WTC11 (cell line): ENCODE data around the gene QRFP. TPM values are rescaled to one million over a fixed set of nuclear protein-coding genes. Genes with fewer than 3 reads are reported as not detected.

Source experiments
- ATAC-seq: fragments of 200-7000 bp; cut with Tn5 transposase; 2 replicates; pipeline ENCODE4 v1.10.0; 2021; ENCODE audit warnings: mild to moderate bottlenecking, moderate library complexity
- CTCF ChIA-PET: fragments of 300-600 bp; sonication (Branson Sonifier 250); formaldehyde crosslinking; loops from one replicate; lab custom pipeline; 2021; ENCODE audit warnings: antibody characterized with exemption; lab: Charles Lee
- POLR2A ChIA-PET: fragments of 350-600 bp; sonication (Branson Sonifier 250); formaldehyde crosslinking; loops from one replicate; lab custom pipeline; 2021; ENCODE audit warnings: antibody characterized with exemption; lab: Charles Lee
- DNase-seq: peaks from one replicate; pipeline ENCODE4 v3.0.0; 2021; ENCODE audit warnings: low spot score
- H3K27ac Mint-ChIP-seq: 2 replicates; pipeline ENCODE4 v1.8.0; 2021; ENCODE audit warnings: mixed read lengths
- H3K27me3 Mint-ChIP-seq: 2 replicates; pipeline ENCODE4 v1.8.0; 2021; ENCODE audit warnings: low read depth, mild to moderate bottlenecking, moderate library complexity, mixed read lengths
- H3K36me3 Mint-ChIP-seq: 2 replicates; pipeline ENCODE4 v1.8.0; 2021; ENCODE audit warnings: mixed read lengths
- H3K4me1 Mint-ChIP-seq: 2 replicates; pipeline ENCODE4 v1.8.0; 2022; ENCODE audit warnings: mixed read lengths
- H3K4me3 Mint-ChIP-seq: 2 replicates; pipeline ENCODE4 v1.8.0; 2021; ENCODE audit warnings: mild to moderate bottlenecking, moderate library complexity, mixed read lengths
- H3K9me3 Mint-ChIP-seq: 2 replicates; pipeline ENCODE4 v1.8.0; 2021; ENCODE audit warnings: mixed read lengths
- CREB1 ChIP-seq: sonication (generic); formaldehyde crosslinking; IDR thresholded peaks from 2 replicates; pipeline ENCODE4 v1.8.0; 2023; ENCODE audit warnings: mild to moderate bottlenecking, missing genetic modification reagents
- ELF4 ChIP-seq: sonication (generic); formaldehyde crosslinking; IDR thresholded peaks from 2 replicates; pipeline ENCODE4 v1.8.1; 2022; ENCODE audit warnings: low read depth, mild to moderate bottlenecking, moderate library complexity, missing genetic modification reagents
- FOXP1 ChIP-seq: sonication (generic); formaldehyde crosslinking; IDR thresholded peaks from 2 replicates; pipeline ENCODE4 v1.8.0; 2022; ENCODE audit warnings: missing genetic modification reagents, mild to moderate bottlenecking, moderate library complexity, borderline replicate concordance
- GTF2I ChIP-seq: fragments of 250-450 bp; sonication (Bioruptor Pico); conservative IDR thresholded peaks from 2 replicates; pipeline ENCODE4 v1.4.0; 2021; ENCODE audit warnings: mild to moderate bottlenecking
- KAT7 ChIP-seq: sonication (generic); formaldehyde crosslinking; IDR thresholded peaks from 2 replicates; pipeline ENCODE4 v1.8.1; 2023; ENCODE audit warnings: missing genetic modification reagents, mild to moderate bottlenecking, borderline replicate concordance
- MAX ChIP-seq: sonication (generic); formaldehyde crosslinking; IDR thresholded peaks from 2 replicates; pipeline ENCODE4 v1.8.0; 2022; ENCODE audit warnings: mild to moderate bottlenecking, missing genetic modification reagents
- NFATC4 ChIP-seq: fragments of 250-450 bp; sonication (Bioruptor Pico); IDR thresholded peaks from 2 replicates; pipeline ENCODE4 v1.9.0; 2021; ENCODE audit warnings: mild to moderate bottlenecking
- NR3C1 ChIP-seq: sonication (generic); formaldehyde crosslinking; conservative IDR thresholded peaks from 2 replicates; pipeline ENCODE4 v1.8.1; 2023; ENCODE audit warnings: low read depth, mild to moderate bottlenecking, missing genetic modification reagents
- USF2 ChIP-seq: sonication (generic); formaldehyde crosslinking; IDR thresholded peaks from 2 replicates; pipeline ENCODE4 v1.8.1; 2023; ENCODE audit warnings: mild to moderate bottlenecking, missing genetic modification reagents, moderate library complexity
- ZNF121 ChIP-seq: sonication (generic); formaldehyde crosslinking; IDR thresholded peaks from 2 replicates; pipeline ENCODE4 v1.8.0; 2023; ENCODE audit warnings: missing genetic modification reagents
- ZNF263 ChIP-seq: sonication (generic); formaldehyde crosslinking; IDR thresholded peaks from 2 replicates; pipeline ENCODE4 v1.8.1; 2022; ENCODE audit warnings: low read depth, mild to moderate bottlenecking, moderate library complexity, missing genetic modification reagents
- ZNF317 ChIP-seq: sonication (generic); formaldehyde crosslinking; IDR thresholded peaks from 2 replicates; pipeline ENCODE4 v1.8.1; 2023; ENCODE audit warnings: low read depth, mild to moderate bottlenecking, moderate library complexity, missing genetic modification reagents, borderline replicate concordance
- total RNA-seq: library from RNA; stranded (reverse); gene quantifications from 3 replicates; pipeline ENCODE4 v1.2.3, GENCODE V29; 2021
- TF ChIP-seq, protein P1 (sequence below): sonication (generic); formaldehyde crosslinking; IDR thresholded peaks from 2 replicates; pipeline ENCODE4 v1.8.1; 2022; ENCODE audit warnings: low read depth, mild to moderate bottlenecking, moderate library complexity, missing genetic modification reagents, borderline replicate concordance
- TF ChIP-seq, protein P2 (sequence below): sonication (generic); formaldehyde crosslinking; IDR thresholded peaks from 2 replicates; pipeline ENCODE4 v1.8.1; 2022; ENCODE audit warnings: mild to moderate bottlenecking, moderate library complexity, missing genetic modification reagents
- TF ChIP-seq, protein P3 (sequence below): sonication (generic); formaldehyde crosslinking; IDR thresholded peaks from 2 replicates; pipeline ENCODE4 v1.8.0; 2022; ENCODE audit warnings: missing genetic modification reagents
- TF ChIP-seq, protein P4 (sequence below): sonication (generic); formaldehyde crosslinking; IDR thresholded peaks from 2 replicates; pipeline ENCODE4 v1.8.1; 2022; ENCODE audit warnings: low read depth, missing genetic modification reagents, borderline replicate concordance

Gene QRFP
- total RNA-seq, 1 experiment from 2014 or later, result not detected

GRCh38 chr9:130878295-130878694, 18.3 kb downstream of the QRFP start:
- Mint-ChIP-seq H3K4me3 (no peak overlapping the region), H3K4me1 (no peaks in the 10 kb centered on the region), H3K27ac (no peak overlapping the region), H3K36me3 (peaks cover 67% of the 10 kb centered on the region), H3K9me3 (no peaks in the 10 kb centered on the region), H3K27me3 (no peaks in the 10 kb centered on the region)
- no peak for ATAC-seq
- TF ChIP-seq FOXP1 (CRISPR knock-in tag), result no peak
- no peak for TF ChIP-seq USF2 (CRISPR knock-in tag)
- no peak for TF ChIP-seq ZNF121
- TF ChIP-seq, protein P1, sequence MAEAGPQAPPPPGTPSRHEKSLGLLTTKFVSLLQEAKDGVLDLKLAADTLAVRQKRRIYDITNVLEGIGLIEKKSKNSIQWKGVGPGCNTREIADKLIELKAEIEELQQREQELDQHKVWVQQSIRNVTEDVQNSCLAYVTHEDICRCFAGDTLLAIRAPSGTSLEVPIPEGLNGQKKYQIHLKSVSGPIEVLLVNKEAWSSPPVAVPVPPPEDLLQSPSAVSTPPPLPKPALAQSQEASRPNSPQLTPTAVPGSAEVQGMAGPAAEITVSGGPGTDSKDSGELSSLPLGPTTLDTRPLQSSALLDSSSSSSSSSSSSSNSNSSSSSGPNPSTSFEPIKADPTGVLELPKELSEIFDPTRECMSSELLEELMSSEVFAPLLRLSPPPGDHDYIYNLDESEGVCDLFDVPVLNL, result no peak
- TF ChIP-seq NFATC4 (CRISPR knock-in tag), result no peak
- ChIA-PET POLR2A (interaction anchor here (0.6 kb wide), 2 partner anchors 12 to 230 kb away, joined by 3 read pairs; no protein-coding TSS in a partner anchor), CTCF (interaction anchor here (1.2 to 1.3 kb wide), 2 partner anchors 49 to 186 kb away, joined by 3 read pairs; no protein-coding TSS in a partner anchor)
- DNase-seq, result no peak

GRCh38 chr9:130877300-130877699, 19.3 kb downstream of the QRFP start:
- H3K27me3 Mint-ChIP-seq, result no peaks in the 10 kb centered on the region
- POLR2A ChIA-PET, result interaction anchor here (0.6 kb wide), 2 partner anchors 90 to 136 kb away, joined by 6 read pairs; no protein-coding TSS in a partner anchor
- CTCF ChIA-PET, result interaction anchor here (1.0 to 1.2 kb wide), 2 partner anchors 118 to 185 kb away, joined by 3 read pairs; no protein-coding TSS in a partner anchor
- H3K27ac Mint-ChIP-seq, result no peak overlapping the region
- no peak for ATAC-seq
- TF ChIP-seq ELF4 (CRISPR knock-in tag) (no peak), NR3C1 (CRISPR knock-in tag) (no peak)
- TF ChIP-seq, protein P2, sequence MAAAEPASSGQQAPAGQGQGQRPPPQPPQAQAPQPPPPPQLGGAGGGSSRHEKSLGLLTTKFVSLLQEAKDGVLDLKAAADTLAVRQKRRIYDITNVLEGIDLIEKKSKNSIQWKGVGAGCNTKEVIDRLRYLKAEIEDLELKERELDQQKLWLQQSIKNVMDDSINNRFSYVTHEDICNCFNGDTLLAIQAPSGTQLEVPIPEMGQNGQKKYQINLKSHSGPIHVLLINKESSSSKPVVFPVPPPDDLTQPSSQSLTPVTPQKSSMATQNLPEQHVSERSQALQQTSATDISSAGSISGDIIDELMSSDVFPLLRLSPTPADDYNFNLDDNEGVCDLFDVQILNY (CRISPR knock-in tag), result no peak
- H3K4me3 Mint-ChIP-seq, result no peak overlapping the region
- no peaks in the 10 kb centered on the region for H3K9me3 Mint-ChIP-seq
- H3K4me1 Mint-ChIP-seq, result no peaks in the 10 kb centered on the region
- peaks cover 77% of the 10 kb centered on the region for H3K36me3 Mint-ChIP-seq
- no peak for DNase-seq

DNA sequence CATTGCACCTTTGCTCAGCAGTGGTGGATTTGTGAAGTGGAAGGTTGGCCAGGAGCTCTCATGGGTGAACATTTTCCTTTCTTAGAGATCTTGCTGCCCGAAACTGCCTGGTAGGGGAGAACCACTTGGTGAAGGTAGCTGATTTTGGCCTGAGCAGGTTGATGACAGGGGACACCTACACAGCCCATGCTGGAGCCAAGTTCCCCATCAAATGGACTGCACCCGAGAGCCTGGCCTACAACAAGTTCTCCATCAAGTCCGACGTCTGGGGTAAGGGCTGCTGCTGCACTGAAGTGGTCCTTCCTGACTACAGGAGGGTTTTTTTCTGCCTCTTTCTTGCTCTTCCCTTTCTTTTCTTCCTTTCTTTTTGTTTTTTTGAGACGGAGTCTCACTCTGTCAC, 21.8 kb downstream of the QRFP start:
- Mint-ChIP-seq H3K27me3 (no peaks in the 10 kb centered on the region), H3K27ac (no peak overlapping the region), H3K9me3 (no peaks in the 10 kb centered on the region)
- TF ChIP-seq KAT7 (CRISPR knock-in tag), result no peak
- no peak for TF ChIP-seq CREB1 (CRISPR knock-in tag)
- TF ChIP-seq, protein P3, sequence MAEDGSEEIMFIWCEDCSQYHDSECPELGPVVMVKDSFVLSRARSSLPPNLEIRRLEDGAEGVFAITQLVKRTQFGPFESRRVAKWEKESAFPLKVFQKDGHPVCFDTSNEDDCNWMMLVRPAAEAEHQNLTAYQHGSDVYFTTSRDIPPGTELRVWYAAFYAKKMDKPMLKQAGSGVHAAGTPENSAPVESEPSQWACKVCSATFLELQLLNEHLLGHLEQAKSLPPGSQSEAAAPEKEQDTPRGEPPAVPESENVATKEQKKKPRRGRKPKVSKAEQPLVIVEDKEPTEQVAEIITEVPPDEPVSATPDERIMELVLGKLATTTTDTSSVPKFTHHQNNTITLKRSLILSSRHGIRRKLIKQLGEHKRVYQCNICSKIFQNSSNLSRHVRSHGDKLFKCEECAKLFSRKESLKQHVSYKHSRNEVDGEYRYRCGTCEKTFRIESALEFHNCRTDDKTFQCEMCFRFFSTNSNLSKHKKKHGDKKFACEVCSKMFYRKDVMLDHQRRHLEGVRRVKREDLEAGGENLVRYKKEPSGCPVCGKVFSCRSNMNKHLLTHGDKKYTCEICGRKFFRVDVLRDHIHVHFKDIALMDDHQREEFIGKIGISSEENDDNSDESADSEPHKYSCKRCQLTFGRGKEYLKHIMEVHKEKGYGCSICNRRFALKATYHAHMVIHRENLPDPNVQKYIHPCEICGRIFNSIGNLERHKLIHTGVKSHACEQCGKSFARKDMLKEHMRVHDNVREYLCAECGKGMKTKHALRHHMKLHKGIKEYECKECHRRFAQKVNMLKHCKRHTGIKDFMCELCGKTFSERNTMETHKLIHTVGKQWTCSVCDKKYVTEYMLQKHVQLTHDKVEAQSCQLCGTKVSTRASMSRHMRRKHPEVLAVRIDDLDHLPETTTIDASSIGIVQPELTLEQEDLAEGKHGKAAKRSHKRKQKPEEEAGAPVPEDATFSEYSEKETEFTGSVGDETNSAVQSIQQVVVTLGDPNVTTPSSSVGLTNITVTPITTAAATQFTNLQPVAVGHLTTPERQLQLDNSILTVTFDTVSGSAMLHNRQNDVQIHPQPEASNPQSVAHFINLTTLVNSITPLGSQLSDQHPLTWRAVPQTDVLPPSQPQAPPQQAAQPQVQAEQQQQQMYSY, result no peak
- no peak for TF ChIP-seq GTF2I (CRISPR knock-in tag)
- TF ChIP-seq, protein P4, sequence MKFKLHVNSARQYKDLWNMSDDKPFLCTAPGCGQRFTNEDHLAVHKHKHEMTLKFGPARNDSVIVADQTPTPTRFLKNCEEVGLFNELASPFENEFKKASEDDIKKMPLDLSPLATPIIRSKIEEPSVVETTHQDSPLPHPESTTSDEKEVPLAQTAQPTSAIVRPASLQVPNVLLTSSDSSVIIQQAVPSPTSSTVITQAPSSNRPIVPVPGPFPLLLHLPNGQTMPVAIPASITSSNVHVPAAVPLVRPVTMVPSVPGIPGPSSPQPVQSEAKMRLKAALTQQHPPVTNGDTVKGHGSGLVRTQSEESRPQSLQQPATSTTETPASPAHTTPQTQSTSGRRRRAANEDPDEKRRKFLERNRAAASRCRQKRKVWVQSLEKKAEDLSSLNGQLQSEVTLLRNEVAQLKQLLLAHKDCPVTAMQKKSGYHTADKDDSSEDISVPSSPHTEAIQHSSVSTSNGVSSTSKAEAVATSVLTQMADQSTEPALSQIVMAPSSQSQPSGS (CRISPR knock-in tag), result no peak
- TF ChIP-seq ZNF263 (CRISPR knock-in tag), result no peak
- no peak for TF ChIP-seq MAX (CRISPR knock-in tag)
- TF ChIP-seq ZNF317, result no peak
- TF ChIP-seq, all 79 proteins: peak for 0
- CTCF ChIA-PET, result interaction anchor here (1.2 kb wide), 1 partner anchor 123 kb away, joined by 3 read pairs; no protein-coding TSS in a partner anchor
- Mint-ChIP-seq H3K4me1 (no peaks in the 10 kb centered on the region), H3K36me3 (peaks cover 73% of the 10 kb centered on the region), H3K4me3 (no peak overlapping the region)
- DNase-seq, result no peak
- POLR2A ChIA-PET, result interaction anchor here (0.6 kb wide), 1 partner anchor 176 kb away, joined by 3 read pairs; no protein-coding TSS in a partner anchor
- no peak for ATAC-seq
